Lower leg skin (tissue), 3 donors: ENCODE data around the gene B3GNT2.

Source experiments
- POLR2A ChIP-seq, 2 donors: fragments of 450-650 bp; IDR thresholded peaks; one replicate each; pipeline ENCODE4 v1.6.1; 2016 to 2017; ENCODE audit warnings: antibody characterized with exemption in 2 of 2, mild to moderate bottlenecking in 1 of 2, moderate library complexity in 1 of 2
- TF ChIP-seq, protein P1 (sequence below), 3 donors: fragments of 450-650 bp; IDR thresholded peaks; one replicate each; pipeline ENCODE4 v1.5.1; 2016; ENCODE audit warnings: antibody characterized with exemption in 3 of 3, mild to moderate bottlenecking in 3 of 3, moderate library complexity in 2 of 3

GRCh38 chr2:62250239-62250638 is 54.3 kb downstream of the B3GNT2 start:
- TF ChIP-seq, protein P1, sequence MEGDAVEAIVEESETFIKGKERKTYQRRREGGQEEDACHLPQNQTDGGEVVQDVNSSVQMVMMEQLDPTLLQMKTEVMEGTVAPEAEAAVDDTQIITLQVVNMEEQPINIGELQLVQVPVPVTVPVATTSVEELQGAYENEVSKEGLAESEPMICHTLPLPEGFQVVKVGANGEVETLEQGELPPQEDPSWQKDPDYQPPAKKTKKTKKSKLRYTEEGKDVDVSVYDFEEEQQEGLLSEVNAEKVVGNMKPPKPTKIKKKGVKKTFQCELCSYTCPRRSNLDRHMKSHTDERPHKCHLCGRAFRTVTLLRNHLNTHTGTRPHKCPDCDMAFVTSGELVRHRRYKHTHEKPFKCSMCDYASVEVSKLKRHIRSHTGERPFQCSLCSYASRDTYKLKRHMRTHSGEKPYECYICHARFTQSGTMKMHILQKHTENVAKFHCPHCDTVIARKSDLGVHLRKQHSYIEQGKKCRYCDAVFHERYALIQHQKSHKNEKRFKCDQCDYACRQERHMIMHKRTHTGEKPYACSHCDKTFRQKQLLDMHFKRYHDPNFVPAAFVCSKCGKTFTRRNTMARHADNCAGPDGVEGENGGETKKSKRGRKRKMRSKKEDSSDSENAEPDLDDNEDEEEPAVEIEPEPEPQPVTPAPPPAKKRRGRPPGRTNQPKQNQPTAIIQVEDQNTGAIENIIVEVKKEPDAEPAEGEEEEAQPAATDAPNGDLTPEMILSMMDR (IDR thresholded peaks at IDR 0.05): no peak
- no peak for TF ChIP-seq POLR2A (IDR thresholded peaks at IDR 0.05)
